ENCODE measurements around the gene CENPC. TPM values are rescaled to one million over a fixed set of nuclear protein-coding genes. Genes with fewer than 3 reads are reported as not detected.

Gene CENPC
- total RNA-seq, 1 experiment from 2014 or later, result 11.8 TPM

DNA sequence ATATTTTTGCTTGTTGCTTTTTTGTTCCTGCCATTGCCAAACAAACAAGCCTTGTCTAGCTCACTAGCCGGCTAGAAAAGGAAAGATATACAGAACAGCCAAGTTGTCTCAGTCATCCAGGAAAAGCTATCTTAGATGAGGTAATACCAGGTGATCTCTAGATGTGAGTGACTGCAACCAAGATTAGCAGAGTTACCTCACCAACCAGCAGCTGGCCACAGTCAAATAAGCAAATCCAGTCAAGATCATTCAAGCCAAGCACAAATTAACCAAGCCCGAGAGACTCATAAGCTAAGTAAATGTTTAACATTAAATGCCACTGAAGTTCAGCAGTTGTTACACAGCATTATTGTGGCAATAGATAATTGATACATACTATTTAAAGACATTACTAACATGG lies 108.6 kb downstream of the CENPC start:
- POLR2A ChIA-PET (ENCODE audit: low non-redundant PET), result no interaction called here
- intact Hi-C loops (cut with micrococcal nuclease; ENCODE audit: unreplicated experiment), result no loop called here

DNA sequence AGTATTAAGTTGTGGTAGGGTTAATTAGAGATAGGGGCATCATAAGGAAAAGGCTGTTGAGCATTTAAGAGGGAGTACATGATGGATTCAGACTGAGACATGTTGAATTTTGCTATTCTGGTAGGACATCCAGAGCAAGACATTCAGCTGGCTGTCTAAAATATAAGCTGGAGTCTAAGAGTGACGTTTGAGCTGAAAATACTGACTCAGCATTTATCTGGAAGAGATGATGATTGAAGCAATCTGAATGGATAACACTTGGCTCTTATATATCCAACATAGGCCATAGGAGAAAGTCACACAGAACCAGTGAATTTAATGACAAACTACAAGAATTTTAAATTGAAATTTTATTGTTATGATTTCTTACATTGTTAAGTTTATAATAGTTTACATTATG lies 114.3 kb downstream of the CENPC start:
- CTCF ChIA-PET, result no interaction called here
- no peaks in the 10 kb centered on the region for H3K4me1 ChIP-seq (ENCODE audit: insufficient read depth, low read length, poor library complexity, severe bottlenecking)
- H3K9me3 ChIP-seq (ENCODE audit: low read depth, low read length, poor library complexity, severe bottlenecking), result no peaks in the 10 kb centered on the region
- H3K4me3 ChIP-seq (ENCODE audit: low read depth, low read length, poor library complexity, severe bottlenecking), result no peak overlapping the region
- intact Hi-C loops (cut with micrococcal nuclease; ENCODE audit: unreplicated experiment), result no loop called here
- no peak overlapping the region for H3K27ac ChIP-seq (ENCODE audit: low read depth, low read length, poor library complexity, severe bottlenecking)
- no peak for TF ChIP-seq CTCF (conservative IDR thresholded peaks at IDR 0.05; ENCODE audit: low read depth, low read length)
- TF ChIP-seq EZH2 (IDR thresholded peaks at IDR 0.05; ENCODE audit: borderline replicate concordance, low read depth, low read length, poor library complexity, severe bottlenecking), result no peak
- POLR2A ChIA-PET (ENCODE audit: low non-redundant PET), result no interaction called here
- no peaks in the 10 kb centered on the region for H3K36me3 ChIP-seq (ENCODE audit: insufficient read depth, low read length, poor library complexity, severe bottlenecking)
- no TSS peak for BruUV-seq (replicated peaks)
- no peak for DNase-seq (ENCODE audit: low spot score)
- no peaks in the 10 kb centered on the region for H3K27me3 ChIP-seq (replicated peaks; ENCODE audit: insufficient read depth, low read depth, low read length, poor library complexity)

More for the DNA sequence above, 108.6 kb downstream of the CENPC start:
- Histone ChIP-seq H3K4me1 (ENCODE audit: insufficient read depth, low read length, poor library complexity, severe bottlenecking) (peaks cover 6% of the 10 kb centered on the region), H3K27me3 (replicated peaks; ENCODE audit: insufficient read depth, low read depth, low read length, poor library complexity) (no peaks in the 10 kb centered on the region), H3K36me3 (ENCODE audit: insufficient read depth, low read length, poor library complexity, severe bottlenecking) (no peaks in the 10 kb centered on the region), H3K9me3 (ENCODE audit: low read depth, low read length, poor library complexity, severe bottlenecking) (no peaks in the 10 kb centered on the region), H3K27ac (ENCODE audit: low read depth, low read length, poor library complexity, severe bottlenecking) (no peak overlapping the region), H3K4me3 (ENCODE audit: low read depth, low read length, poor library complexity, severe bottlenecking) (no peak overlapping the region)
- TF ChIP-seq EZH2 (IDR thresholded peaks at IDR 0.05; ENCODE audit: borderline replicate concordance, low read depth, low read length, poor library complexity, severe bottlenecking) (no peak), CTCF (conservative IDR thresholded peaks at IDR 0.05; ENCODE audit: low read depth, low read length) (no peak)
- CTCF ChIA-PET, result no interaction called here
- no TSS peak for BruUV-seq (replicated peaks)
- DNase-seq (ENCODE audit: low spot score), result no peak

DNA sequence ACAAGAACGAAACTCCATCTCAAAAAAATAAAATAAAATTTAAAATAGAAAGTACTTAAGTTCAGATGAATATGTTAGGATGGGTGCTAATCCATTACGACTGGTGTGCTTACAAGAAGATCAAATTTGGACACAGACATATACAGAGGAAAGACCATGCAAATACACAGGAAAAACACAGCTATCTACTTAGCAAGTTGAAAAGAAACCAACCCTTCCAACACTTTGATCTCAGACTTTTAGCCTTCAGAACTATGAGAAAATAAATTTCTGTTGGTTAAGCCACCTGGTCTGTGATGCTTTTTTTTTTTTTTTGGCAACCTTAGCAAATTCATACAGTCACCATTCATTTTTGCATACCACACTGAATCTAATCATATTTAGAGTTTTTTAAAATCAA lies 116.5 kb downstream of the CENPC start:
- POLR2A ChIA-PET (ENCODE audit: low non-redundant PET), result no interaction called here
- no peak overlapping the region for H3K27ac ChIP-seq (ENCODE audit: low read depth, low read length, poor library complexity, severe bottlenecking)
- H3K4me1 ChIP-seq (ENCODE audit: insufficient read depth, low read length, poor library complexity, severe bottlenecking), result no peaks in the 10 kb centered on the region
- intact Hi-C loops (cut with micrococcal nuclease; ENCODE audit: unreplicated experiment), result no loop called here
- H3K36me3 ChIP-seq (ENCODE audit: insufficient read depth, low read length, poor library complexity, severe bottlenecking), result no peaks in the 10 kb centered on the region
- no peak for DNase-seq (ENCODE audit: low spot score)
- no peak overlapping the region for H3K4me3 ChIP-seq (ENCODE audit: low read depth, low read length, poor library complexity, severe bottlenecking)
- CTCF ChIA-PET, result no interaction called here
- TF ChIP-seq EZH2 (IDR thresholded peaks at IDR 0.05; ENCODE audit: borderline replicate concordance, low read depth, low read length, poor library complexity, severe bottlenecking) (no peak), CTCF (conservative IDR thresholded peaks at IDR 0.05; ENCODE audit: low read depth, low read length) (no peak)
- no TSS peak for BruUV-seq (replicated peaks)
- no peaks in the 10 kb centered on the region for H3K27me3 ChIP-seq (replicated peaks; ENCODE audit: insufficient read depth, low read depth, low read length, poor library complexity)
- H3K9me3 ChIP-seq (ENCODE audit: low read depth, low read length, poor library complexity, severe bottlenecking), result no peaks in the 10 kb centered on the region

Other genes with a start within 250 kb of the CENPC start
- gene STAP1, start 13.2 kb upstream of the CENPC start, total RNA-seq (2021), result not detected in 2 replicates
- gene UBA6, start 155.7 kb upstream of the CENPC start, total RNA-seq (2021), result 33.2 and 36.3 TPM in 2 replicates
- gene GNRHR, start 208.9 kb upstream of the CENPC start, total RNA-seq (2021), result not detected in 2 replicates

All from A673 (cell line).